Stimulated activated CD4-positive, alpha-beta T cell treated with anti-CD3 and anti-CD28 coated beads, Interleukin-12 subunit alpha, Interleukin-12 subunit beta, amount 100 ng/mL, for 48 hours (primary cell): ENCODE data around the gene DBT.
"Not testable (repeated sequence)": the region's sequence is repeated elsewhere in the genome, so short reads cannot be mapped to it uniquely, and the experiment has no call there.

Experiments
- DNase-seq, 3 donors: peaks; one replicate each; pipeline ENCODE4 v3.0.0-alpha.2; 2020; ENCODE audit warnings: low read depth in 2 of 3, low spot score in 1 of 3

Gene DBT

GRCh38 chr1:100252901-100253300 lies 3.3 kb upstream of the DBT start:
- no peak for DNase-seq

GRCh38 chr1:100250807-100251206 lies 1.2 kb upstream of the DBT start:
- no peak for DNase-seq

GRCh38 chr1:100250264-100250663 lies 630 bp upstream of the DBT start:
- DNase-seq, result no peak

- no peak for DNase-seq
Observed at GRCh38 chr1:100249155-100249536, 488 bp downstream of the DBT start.

GRCh38 chr1:100246738-100247137 lies 2.9 kb downstream of the DBT start:
- no peak for DNase-seq

- no peak for DNase-seq
Observed at GRCh38 chr1:100240631-100241030, 9.0 kb downstream of the DBT start.

- DNase-seq, result no peak
Observed at GRCh38 chr1:100239961-100240360, 9.7 kb downstream of the DBT start.

- no peak for DNase-seq
Observed at GRCh38 chr1:100237091-100237490, 12.5 kb downstream of the DBT start.

- DNase-seq, result no peak
Observed at GRCh38 chr1:100234432-100234831, 15.2 kb downstream of the DBT start.

GRCh38 chr1:100233566-100233965 lies 16.1 kb downstream of the DBT start:
- DNase-seq, result not testable (repeated sequence)

- no peak for DNase-seq
Observed at GRCh38 chr1:100232156-100232555, 17.5 kb downstream of the DBT start.

GRCh38 chr1:100231721-100232120 lies 17.9 kb downstream of the DBT start:
- no peak for DNase-seq

GRCh38 chr1:100230765-100231164 lies 18.9 kb downstream of the DBT start:
- DNase-seq, result no peak

- no peak for DNase-seq
Observed at GRCh38 chr1:100229681-100230443, 19.8 kb downstream of the DBT start.

- DNase-seq, result no peak
Observed at GRCh38 chr1:100222428-100222827, 27.2 kb downstream of the DBT start.

GRCh38 chr1:100219883-100220282 lies 29.8 kb downstream of the DBT start:
- no peak for DNase-seq

GRCh38 chr1:100219457-100219856 lies 30.2 kb downstream of the DBT start:
- no peak for DNase-seq

GRCh38 chr1:100217834-100218233 lies 31.8 kb downstream of the DBT start:
- no peak for DNase-seq

GRCh38 chr1:100215101-100215500 lies 34.5 kb downstream of the DBT start:
- DNase-seq, result no peak

- DNase-seq, result no peak
Observed at GRCh38 chr1:100213141-100213540, 36.5 kb downstream of the DBT start.

- no peak for DNase-seq
Observed at GRCh38 chr1:100206301-100206700, 43.3 kb downstream of the DBT start.

- not testable (repeated sequence) for DNase-seq
Observed at GRCh38 chr1:100205593-100205992, 44.0 kb downstream of the DBT start.

GRCh38 chr1:100205103-100205502 lies 44.5 kb downstream of the DBT start:
- not testable (repeated sequence) for DNase-seq
